ENCODE data around the gene ANXA9. TPM values are rescaled to one million over a fixed set of nuclear protein-coding genes. Genes with fewer than 3 reads are reported as not detected.

The ANXA9 gene
- total RNA-seq (2012; rRNA removed) (under 0.01 and 0.36 TPM in 2 replicates), polyA plus RNA-seq (2012; rRNA removed) (0.16 and 0.21 TPM in 2 replicates), Bru-seq, nascent RNA (percentile 8 among the genes with signal in this experiment), BruChase-seq, experiment 1, labeled RNA remaining after a 6-hour chase (percentile 15 among the genes with signal in this experiment), BruChase-seq, experiment 2, labeled RNA remaining after a 2-hour chase (percentile 11 among the genes with signal in this experiment)
- 0.23 and 0.24 TPM in 2 replicates for polyA plus RNA-seq (2012; cell fraction: cytosol; rRNA removed)
- polyA plus RNA-seq (2012; cell fraction: nucleus; rRNA removed; ENCODE audit: low replicate concordance), result 0.25 and 0.26 TPM in 2 replicates
- long read RNA-seq, partial matches to known transcripts, result 0 of 1 reads
- long read RNA-seq, other reads (novel, unspliced or antisense), result 1 of 1 reads

GRCh38 chr1:150981805-150982712, at the start of gene ANXA9:
TSS of gene ANXA9 (plus strand) at chr1:150982292. CDS start at chr1:150983106, 814 bp downstream.
- peaks cover 0 to 4% of the 10 kb centered on the region in 2 experiments; a peak in 1 of 4 replicates for H3K79me1 ChIP-seq (ENCODE audit: low read depth in 1 of 2, low read length in 2 of 2)
- no peak within 1 kb of the TSS for H3K56ac ChIP-seq (ENCODE audit: extremely low read depth, insufficient read depth, low read length)
- H2BK15ac ChIP-seq (ENCODE audit: low read depth, low read length), result no peak within 1 kb of the TSS
- H3K9ac ChIP-seq (ENCODE audit: low read depth, low read length), result no peak within 1 kb of the TSS
- no peak within 1 kb of the TSS for H2BK5ac ChIP-seq (ENCODE audit: low read depth, low read length, poor library complexity, severe bottlenecking)
- no peak within 1 kb of the TSS for H3K27ac ChIP-seq (ENCODE audit: insufficient read depth, low read length)
- H2AK5ac ChIP-seq (ENCODE audit: low read depth, low read length), result no peak within 1 kb of the TSS
- peak within 1 kb of the TSS; percentile 73 for H2AK9ac ChIP-seq (replicated peaks; ENCODE audit: low read depth, low read length, poor library complexity)
- TF ChIP-seq USF2 (IDR thresholded peaks at IDR 0.05; ENCODE audit: low read depth, low read length), result no peak
- no peak for TF ChIP-seq MAFK (IDR thresholded peaks at IDR 0.05; ENCODE audit: low read depth, low read length)
- no peak for TF ChIP-seq MAZ (IDR thresholded peaks at IDR 0.05; ENCODE audit: borderline replicate concordance, low read depth, low read length)
- TF ChIP-seq ELK1 (IDR thresholded peaks at IDR 0.05; ENCODE audit: borderline replicate concordance, low read depth, low read length), result no peak
- no peak for TF ChIP-seq RCOR1 (IDR thresholded peaks at IDR 0.05; ENCODE audit: insufficient replicate concordance, low read length)
- no peak for TF ChIP-seq MXI1 (IDR thresholded peaks at IDR 0.05; ENCODE audit: borderline replicate concordance, low read depth, low read length)
- no peak for TF ChIP-seq CHD1 (IDR thresholded peaks at IDR 0.05; ENCODE audit: low read depth, low read length)
- peaks cover 5% of the 10 kb centered on the region; the same call in 1 of the 2 replicates for H3K27me3 ChIP-seq (ENCODE audit: control insufficient read depth, insufficient read depth, low read length)
- no peaks in the 10 kb centered on the region for H3K9me3 ChIP-seq (ENCODE audit: control insufficient read depth, insufficient read depth, low read length)
- H3K4me1 ChIP-seq (ENCODE audit: control insufficient read depth, insufficient read depth, low read length), result peaks cover 20% of the 10 kb centered on the region
- DNase-seq, result no peak
- H3K36me3 ChIP-seq (ENCODE audit: control insufficient read depth, insufficient read depth, low read length), result no peaks in the 10 kb centered on the region
- ATAC-seq (ENCODE audit: low read depth), result peak; percentile 28; the same call in 1 of the 2 replicates
- no TSS peak for BruUV-seq (replicated peaks)
- intact Hi-C loops (cut with micrococcal nuclease) (no loop called here), in situ Hi-C loops (cut with MboI; ENCODE audit: low sequenced_read_pairs) (no loop called here), dilution Hi-C loops (cut with HindIII; ENCODE audit: low sequenced_read_pairs, unreplicated experiment) (no loop called here)
- H3K4me2 ChIP-seq (ENCODE audit: low read depth, low read length), result no peak within 1 kb of the TSS
- POLR2A ChIA-PET (ENCODE audit: unreplicated experiment), result no interaction called here
- CTCF ChIA-PET, result interaction anchor here (1.9 kb wide), 1 partner anchor 24 kb away, joined by 4 read pairs; the partner anchor contains the start of gene MINDY1
- no peak within 1 kb of the TSS for H3K18ac ChIP-seq (ENCODE audit: low read depth, low read length)
- H3K23ac ChIP-seq (ENCODE audit: low read depth, low read length), result no peak within 1 kb of the TSS
- H3K4ac ChIP-seq (ENCODE audit: low read depth, low read length), result no peak within 1 kb of the TSS; the same call in 1 of the 2 replicates
- no peaks in the 10 kb centered on the region for H4K20me1 ChIP-seq (ENCODE audit: insufficient read depth, low read length)
- H3K9me1 ChIP-seq (ENCODE audit: insufficient read depth, low read length), result peaks cover 10% of the 10 kb centered on the region
- no peak within 1 kb of the TSS for H3K14ac ChIP-seq (replicated peaks; ENCODE audit: low read depth, low read length)
- H3K4me3 ChIP-seq (ENCODE audit: insufficient read depth, low read depth, low read length), result no peak within 1 kb of the TSS
- WGBS, 2 experiments (ENCODE audit: extremely low coverage in 2 of 2, insufficient read length in 1 of 2), result no CpG with 5 or more reads among the region's 12 CpGs
- no peak within 1 kb of the TSS for H2BK20ac ChIP-seq (ENCODE audit: low read depth, low read length)
- H4K91ac ChIP-seq (ENCODE audit: insufficient read depth, low read depth, low read length), result no peak within 1 kb of the TSS
- H2BK120ac ChIP-seq (ENCODE audit: low read depth, low read length), result no peak within 1 kb of the TSS
- peak within 1 kb of the TSS; percentile 84 for H2AFZ ChIP-seq (replicated peaks; ENCODE audit: low read length, poor library complexity)
- H4K8ac ChIP-seq (ENCODE audit: low read depth in 2 of 2, low read length in 2 of 2), result peak within 1 kb of the TSS in 1 of 2 experiments; percentile 23; a peak in 1 of 4 replicates
- H4K5ac ChIP-seq (ENCODE audit: low read depth, low read length), result no peak within 1 kb of the TSS; the same call in 1 of the 2 replicates

Data from IMR-90 (cell line).